ENCODE results near the gene CAMK4.
"Not testable (repeated sequence)": the region's sequence is repeated elsewhere in the genome, so short reads cannot be mapped to it uniquely, and the experiment has no call there.

CAMK4 gene

DNA sequence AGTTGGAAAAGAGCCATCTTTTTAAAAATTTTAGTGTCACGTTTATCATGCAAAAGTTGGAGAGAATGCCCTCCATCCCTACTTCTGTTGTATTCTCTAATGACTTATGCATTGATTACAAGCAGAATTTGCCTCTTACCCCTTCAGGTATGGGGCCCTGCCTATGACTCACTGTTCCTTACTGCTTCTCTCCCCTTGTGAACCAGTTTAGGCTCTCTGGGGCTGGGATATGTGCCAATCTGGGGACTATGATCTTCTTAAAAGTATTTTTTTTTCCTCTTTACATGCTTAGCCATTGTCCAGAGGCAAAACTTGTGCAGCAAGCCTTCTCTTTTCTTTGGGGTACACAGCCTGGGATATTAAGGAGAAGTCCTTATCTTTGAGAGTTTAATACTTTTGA lies 37.4 kb downstream of the CAMK4 start:
- DNase-seq, result no peak

GRCh38 chr5:111262153-111262552 lies 38.0 kb downstream of the CAMK4 start:
- DNase-seq, result no peak

DNA sequence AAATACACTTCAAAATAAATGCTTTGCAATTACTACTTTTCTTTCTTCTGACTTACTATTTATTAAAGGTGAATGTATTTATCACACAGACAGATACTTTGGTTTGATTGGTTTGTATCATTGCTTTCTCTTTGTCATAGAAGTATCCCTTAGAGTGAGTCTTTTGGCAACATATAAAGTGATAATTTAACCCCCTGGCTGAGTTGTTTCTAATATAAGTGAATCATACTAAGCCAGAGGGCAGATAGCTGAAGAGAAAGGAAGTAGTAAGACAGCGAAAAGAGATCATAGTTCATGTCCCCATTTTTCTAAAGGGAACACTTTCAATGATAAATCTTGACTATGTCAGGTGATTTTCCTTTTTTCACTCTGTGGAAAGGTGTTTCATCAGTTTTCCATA lies 38.6 kb downstream of the CAMK4 start:
- DNase-seq, result no peak

DNA sequence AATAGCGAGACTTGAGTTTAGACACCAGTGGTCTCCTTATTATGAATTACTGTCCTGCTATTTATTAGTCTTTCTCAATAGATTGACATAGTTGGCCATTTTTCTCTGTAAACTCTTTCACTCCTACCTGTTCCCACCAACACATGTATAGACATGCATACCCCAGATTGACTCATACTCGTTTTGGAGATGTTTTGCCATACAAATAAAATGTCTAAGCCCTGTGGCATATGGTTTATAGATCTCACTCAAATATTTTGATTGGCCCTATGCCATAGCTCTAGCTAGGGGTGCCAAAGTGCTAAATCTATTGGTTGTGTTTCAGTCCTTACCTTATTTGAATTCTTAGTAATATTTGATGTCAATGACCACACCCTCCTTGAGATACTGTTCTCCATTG lies 42.3 kb downstream of the CAMK4 start:
- DNase-seq, result no peak

- no peak for DNase-seq
Measured at GRCh38 chr5:111268300-111268699, 44.1 kb downstream of the CAMK4 start.

GRCh38 chr5:111271885-111272284 lies 47.7 kb downstream of the CAMK4 start:
- no peak for DNase-seq

GRCh38 chr5:111277061-111277460 lies 52.9 kb downstream of the CAMK4 start:
- no peak for DNase-seq

- peak; percentile 61 for DNase-seq
Measured at GRCh38 chr5:111278858-111279504, 54.8 kb downstream of the CAMK4 start.

DNA sequence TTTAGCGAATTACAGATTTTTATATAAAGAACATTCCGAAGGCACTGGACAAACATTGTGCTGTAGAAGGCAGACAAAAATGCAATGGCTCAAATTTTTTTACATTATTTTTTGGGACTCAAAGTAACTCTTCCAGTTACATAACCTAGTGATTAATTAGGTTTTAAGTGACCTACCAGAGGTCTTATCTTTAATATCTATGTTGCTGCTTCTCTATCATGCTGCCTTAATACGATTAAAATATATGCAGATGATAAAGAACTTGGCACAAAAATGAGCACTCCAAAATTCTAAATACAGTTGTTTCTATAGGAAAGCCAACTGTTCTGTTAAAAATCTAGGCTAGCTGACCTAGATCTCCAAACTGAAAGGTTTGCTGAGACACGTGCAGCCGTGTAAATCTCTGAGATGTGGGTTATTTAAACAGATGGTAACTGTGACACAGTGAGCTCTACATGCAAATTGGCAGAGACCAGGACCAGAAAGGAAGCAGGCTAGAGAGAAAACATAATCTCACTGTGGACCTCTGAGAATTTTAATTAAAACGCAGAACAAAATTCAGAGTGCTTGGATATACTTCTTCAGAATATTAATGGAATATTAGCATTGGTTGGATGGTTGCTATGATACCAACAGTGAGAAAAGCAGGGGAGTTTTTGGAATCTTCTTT lies 56.2 kb downstream of the CAMK4 start:
- no peak for DNase-seq

DNA sequence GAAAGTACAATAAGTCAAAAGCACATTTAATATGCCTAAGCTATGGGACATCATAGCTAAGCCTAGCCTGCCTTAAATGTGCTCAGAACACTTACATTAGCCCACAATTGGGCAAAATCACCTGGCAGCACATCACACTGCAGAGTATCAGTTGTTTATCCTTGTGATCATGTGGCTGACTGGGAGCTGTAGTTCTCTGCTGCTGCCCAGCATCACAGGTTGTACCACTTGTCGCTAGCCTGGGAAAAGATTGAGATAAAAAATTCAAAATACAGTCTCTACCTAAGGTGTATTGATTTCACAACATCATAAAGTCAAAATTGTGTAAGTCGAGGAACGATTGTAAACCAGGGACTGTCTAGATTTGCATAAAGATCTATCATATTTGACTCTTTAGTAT lies 58.6 kb downstream of the CAMK4 start:
- no peak for DNase-seq

DNA sequence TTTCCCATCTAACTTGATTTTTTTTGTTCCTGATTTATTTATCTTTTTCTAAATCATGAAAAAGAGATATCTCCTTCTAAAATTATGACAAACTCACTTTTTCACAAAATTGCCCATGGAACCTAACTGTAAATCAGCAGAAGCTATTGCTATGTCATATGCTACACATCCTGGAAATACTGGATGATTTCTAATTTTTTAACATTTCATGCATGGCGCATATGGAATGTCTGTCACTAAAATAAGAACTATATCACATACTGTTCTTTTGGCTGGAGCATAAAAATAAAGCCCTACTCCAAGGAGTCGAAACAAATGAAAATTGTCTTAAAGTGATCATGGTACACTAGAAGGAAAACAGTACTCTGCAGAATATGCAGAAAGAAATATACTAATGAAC lies 60.6 kb downstream of the CAMK4 start:
- DNase-seq, result no peak

DNA sequence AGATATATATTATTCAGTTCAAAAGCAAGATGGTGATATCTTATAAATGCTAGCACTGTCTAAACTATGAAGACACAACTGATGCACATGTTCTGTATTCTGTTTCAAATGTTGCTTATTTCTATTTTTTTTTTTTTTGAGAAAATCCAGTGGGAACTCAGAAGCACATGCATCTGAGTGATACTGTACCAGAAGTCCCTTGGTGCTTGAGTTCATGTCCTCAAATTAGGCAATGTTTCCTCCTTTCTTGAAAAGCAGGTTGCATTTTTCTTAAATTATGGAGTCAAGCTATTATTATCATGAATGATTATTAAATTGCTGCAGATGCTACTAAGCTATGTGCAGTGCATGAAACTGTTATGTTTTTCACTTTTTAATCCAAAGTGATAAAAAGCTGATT lies 70.4 kb downstream of the CAMK4 start:
- DNase-seq, result no peak

DNA sequence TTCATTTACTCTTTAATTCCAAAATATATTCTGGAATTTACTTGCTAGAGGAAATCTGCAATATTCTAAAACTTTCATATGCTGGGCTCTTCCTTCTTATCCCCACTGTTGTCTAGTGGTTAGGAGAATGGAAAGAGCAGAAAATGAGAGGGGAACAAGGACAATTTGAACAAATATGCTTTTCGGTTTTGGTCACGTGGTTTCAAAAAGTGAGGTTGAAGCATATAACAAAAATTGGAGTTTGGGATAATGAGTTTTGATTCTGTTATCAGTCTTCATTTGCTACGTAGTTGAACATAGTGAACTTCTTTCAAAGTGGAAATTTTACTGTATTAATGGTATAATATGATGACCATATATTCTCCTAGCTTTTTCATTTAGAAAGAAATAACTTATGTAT lies 71.5 kb downstream of the CAMK4 start:
- DNase-seq, result no peak

GRCh38 chr5:111296570-111296969 lies 72.4 kb downstream of the CAMK4 start:
- no peak for DNase-seq

DNA sequence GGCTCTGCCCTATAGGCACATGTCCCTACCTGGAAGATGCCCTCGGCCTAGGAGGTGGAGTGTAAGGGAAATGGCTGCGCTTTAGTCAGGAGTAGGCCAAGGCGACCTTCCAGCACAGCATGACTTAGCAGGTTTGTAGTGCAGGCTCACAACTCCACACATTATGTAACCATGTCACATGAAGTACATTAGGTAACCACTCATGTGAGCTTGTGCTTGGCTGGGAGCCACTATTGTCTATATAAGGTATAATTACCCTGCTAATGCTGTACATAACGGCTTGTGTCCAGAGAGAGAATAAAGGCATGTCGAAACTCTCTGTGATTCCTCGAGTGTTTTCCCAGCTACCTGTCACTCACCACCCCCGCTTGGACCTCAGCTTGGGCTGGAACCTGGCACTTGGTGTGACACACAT lies 74.9 kb downstream of the CAMK4 start:
- no peak for DNase-seq

DNA sequence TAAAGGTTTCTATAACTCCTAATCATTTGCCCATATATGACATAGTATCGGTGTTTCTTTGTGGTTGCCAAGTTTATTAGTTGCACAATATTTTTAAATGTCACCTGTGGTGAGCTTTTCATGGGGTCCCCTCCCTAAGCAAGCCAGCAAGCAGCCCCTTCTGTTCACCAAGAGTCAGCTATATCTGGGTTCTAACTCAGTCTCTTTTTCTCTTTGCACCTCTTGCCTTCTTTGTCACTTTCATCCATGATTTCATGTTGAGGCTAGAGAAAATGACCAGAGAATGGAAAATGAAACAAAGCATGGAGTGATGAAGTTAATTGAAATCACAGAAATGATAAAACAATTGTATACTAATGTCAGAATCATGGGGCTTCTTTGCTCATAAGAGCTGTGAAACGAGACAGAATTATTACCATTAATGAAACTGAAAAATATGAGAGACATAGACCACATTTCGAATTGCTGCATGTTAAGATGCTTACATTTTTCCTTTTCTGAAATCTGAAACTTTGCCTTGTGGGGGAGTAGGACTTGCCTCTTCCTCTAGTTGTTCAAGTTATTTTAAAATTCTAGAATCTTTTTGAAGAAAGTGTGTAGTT lies 75.7 kb downstream of the CAMK4 start:
- DNase-seq, result no peak

GRCh38 chr5:111301264-111301663 lies 77.1 kb downstream of the CAMK4 start:
- no peak for DNase-seq

DNA sequence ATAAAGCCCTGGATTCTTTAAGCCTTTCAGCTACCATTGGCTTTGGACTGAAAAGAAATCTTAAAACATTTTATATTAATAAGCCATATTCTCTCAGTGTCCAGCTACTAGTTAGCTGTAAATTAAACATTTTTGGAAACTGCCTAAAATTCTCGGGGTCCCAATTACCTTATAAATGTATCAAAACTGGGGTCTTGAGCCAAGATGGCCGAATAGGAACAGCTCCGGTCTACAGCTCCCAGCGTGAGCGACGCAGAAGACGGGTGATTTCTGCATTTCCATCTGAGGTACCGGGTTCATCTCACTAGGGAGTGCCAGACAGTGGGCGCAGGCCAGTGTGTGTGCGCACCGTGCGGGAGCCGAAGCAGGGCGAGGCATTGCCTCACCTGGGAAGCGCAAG lies 77.9 kb downstream of the CAMK4 start:
- DNase-seq, result not testable (repeated sequence)

GRCh38 chr5:111308951-111309350 lies 84.8 kb downstream of the CAMK4 start:
- no peak for DNase-seq

- no peak for DNase-seq
Measured at GRCh38 chr5:111309384-111309783, 85.2 kb downstream of the CAMK4 start.

DNA sequence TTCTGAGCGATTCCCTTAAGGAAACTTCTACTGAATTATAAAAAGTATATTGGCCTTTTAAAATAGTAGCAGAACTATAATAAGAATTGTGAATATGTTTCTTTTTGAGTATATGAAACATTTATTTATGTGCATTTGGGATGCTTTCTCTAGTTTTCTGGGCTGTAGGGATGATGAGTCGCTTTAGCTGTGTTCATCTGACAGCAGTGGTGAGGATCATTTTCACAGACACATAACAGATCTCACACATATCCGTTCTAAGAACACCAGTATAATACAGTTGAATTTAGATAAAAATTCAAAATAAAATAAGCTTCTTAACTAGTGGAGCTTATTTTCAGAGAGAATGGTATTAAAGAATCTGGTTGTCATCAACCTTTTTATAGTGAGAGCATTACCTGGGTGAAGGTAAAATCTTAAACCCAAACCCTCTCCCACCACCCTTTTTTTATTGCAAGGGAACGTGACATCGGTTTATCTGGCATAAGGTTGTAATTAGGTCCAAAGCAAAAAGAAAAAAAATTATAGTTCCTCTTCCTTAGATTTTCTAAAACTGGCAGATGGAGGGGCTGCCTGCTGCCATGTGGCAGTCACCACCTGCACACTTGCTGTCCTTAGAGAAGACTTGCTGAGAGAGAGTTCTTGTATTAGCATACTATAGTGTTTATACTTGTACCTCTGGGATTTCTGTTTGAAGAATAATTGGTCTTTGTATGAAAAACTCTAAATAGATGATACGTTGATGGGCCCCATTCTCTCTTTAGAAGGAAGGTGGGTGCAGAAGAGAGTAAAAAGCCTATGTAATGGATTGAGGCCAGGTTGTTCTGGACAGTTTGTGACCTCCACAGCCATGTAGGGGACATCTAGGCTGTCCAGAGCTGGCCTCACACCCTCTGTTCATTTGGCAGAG lies 86.8 kb downstream of the CAMK4 start:
- no peak for DNase-seq

DNA sequence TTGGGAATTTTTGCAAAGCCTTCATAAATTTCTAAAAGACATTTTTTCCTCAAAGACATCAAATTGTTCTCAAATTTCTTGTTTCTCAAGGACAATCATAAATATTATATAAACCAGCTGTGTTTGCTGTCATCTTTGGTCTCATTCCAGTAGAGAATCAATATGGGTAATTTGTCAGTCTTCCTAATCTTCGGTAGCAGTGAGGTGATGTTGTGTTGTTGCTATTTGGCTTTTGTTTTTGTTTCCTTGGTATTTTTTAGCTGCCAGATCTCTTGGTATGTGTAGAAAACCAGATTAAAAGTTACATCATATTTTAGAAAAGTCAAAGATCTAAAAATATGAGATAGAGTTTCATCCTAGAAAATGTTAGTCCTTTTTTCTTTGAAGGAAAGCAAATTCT lies 87.5 kb downstream of the CAMK4 start:
- DNase-seq, result no peak

DNA sequence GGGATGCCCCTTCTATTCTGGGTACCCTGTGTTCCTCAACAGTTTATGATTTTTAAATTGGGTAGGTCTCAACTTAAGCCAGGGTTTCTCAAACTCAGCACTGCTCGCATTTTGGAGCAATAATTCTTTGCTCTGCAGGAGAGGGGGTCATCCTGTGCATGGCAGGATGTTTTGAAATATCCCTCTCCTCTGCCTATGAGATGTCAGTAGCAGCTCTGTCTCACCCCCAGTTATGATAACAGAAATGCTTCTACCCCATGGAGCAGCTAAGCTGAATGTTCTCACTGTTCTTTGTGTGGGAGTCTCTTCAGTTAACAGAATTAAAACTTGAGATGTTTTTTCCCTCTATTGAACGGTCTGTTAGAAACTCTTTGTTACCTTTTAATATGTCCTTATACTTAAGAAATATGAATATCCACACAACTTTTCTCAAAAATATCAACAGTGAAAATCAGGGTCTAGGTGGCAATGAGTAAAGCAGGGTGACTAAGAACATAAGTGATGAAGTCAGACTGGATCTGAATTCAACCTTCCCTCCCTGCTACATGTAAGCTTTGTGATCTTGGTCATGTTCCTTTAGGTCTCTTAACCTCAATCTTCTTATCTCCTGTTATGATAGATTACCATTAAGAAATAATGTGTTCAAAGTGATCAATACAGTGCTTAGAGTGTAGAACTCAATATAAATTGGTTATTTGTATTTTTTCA lies 89.0 kb downstream of the CAMK4 start:
- no peak for DNase-seq

All from hematopoietic multipotent progenitor cell treated with erythropoietin and hydrocortisone succinate and interleukin-3 and kit ligand, for 8 days (in vitro differentiated cells).